Karpas-422 (cell line): ENCODE data around the gene FPGS. TPM values are rescaled to one million over a fixed set of nuclear protein-coding genes. Genes with fewer than 3 reads are reported as not detected.
"Not testable (repeated sequence)": the region's sequence is repeated elsewhere in the genome, so short reads cannot be mapped to it uniquely, and the experiment has no call there.

Experiments
- DNase-seq: peaks from one replicate; pipeline ENCODE4 v3.0.0-alpha.2; 2015
- H2AFZ ChIP-seq: fragments of 200-600 bp; sonication (generic); 2 replicates; pipeline ENCODE4 v1.6.1; 2014; ENCODE audit warnings: antibody characterized with exemption, low read length, mixed read lengths
- H3K27ac ChIP-seq: fragments of 200-600 bp; sonication (generic); 2 replicates; pipeline ENCODE4 v1.5.1; 2014; ENCODE audit warnings: mild to moderate bottlenecking, low read length, moderate library complexity
- H3K27me3 ChIP-seq: fragments of 200-600 bp; sonication (generic); 2 replicates; pipeline ENCODE4 v1.6.1; 2014; ENCODE audit warnings: low read length, mixed read lengths
- H3K36me3 ChIP-seq: fragments of 200-600 bp; sonication (generic); 2 replicates; pipeline ENCODE4 v1.6.1; 2014; ENCODE audit warnings: low read length, mixed read lengths; ENCODE audit not compliant: insufficient read depth
- H3K4me1 ChIP-seq: fragments of 200-600 bp; sonication (generic); 2 replicates; pipeline ENCODE4 v1.6.1; 2014; ENCODE audit warnings: mild to moderate bottlenecking, low read length, mixed read lengths
- H3K4me2 ChIP-seq: fragments of 200-600 bp; sonication (generic); 2 replicates; pipeline ENCODE4 v1.6.1; 2014; ENCODE audit warnings: low read length, low read depth, mild to moderate bottlenecking; ENCODE audit not compliant: poor library complexity, severe bottlenecking
- H3K4me3 ChIP-seq: fragments of 200-600 bp; sonication (generic); 2 replicates; pipeline ENCODE4 v1.5.1; 2014; ENCODE audit warnings: mild to moderate bottlenecking, antibody characterized with exemption, low read length, mixed read lengths
- H3K79me2 ChIP-seq: fragments of 200-600 bp; sonication (generic); 2 replicates; pipeline ENCODE4 v1.6.1; 2014; ENCODE audit warnings: mild to moderate bottlenecking, low read length, mixed read lengths
- H3K9ac ChIP-seq: fragments of 200-600 bp; sonication (generic); 2 replicates; pipeline ENCODE4 v1.6.0; 2014; ENCODE audit warnings: low read length
- H3K9me2 ChIP-seq: fragments of 200-600 bp; sonication (generic), shearing (Covaris generic); replicated peaks from 2 replicates; pipeline ENCODE4 v1.6.0; 2014; ENCODE audit warnings: mild to moderate bottlenecking, low read length, moderate library complexity; ENCODE audit not compliant: insufficient read depth
- H3K9me3 ChIP-seq: fragments of 300-700, 200-600 bp; sonication (generic); 2 replicates; pipeline ENCODE4 v1.6.1; 2014; ENCODE audit warnings: low read length, mixed read lengths
- H4K20me1 ChIP-seq: fragments of 200-600 bp; sonication (generic); 2 replicates; pipeline ENCODE4 v1.6.1; 2014; ENCODE audit warnings: mild to moderate bottlenecking, antibody characterized with exemption, low read length, low read depth; ENCODE audit not compliant: insufficient read depth
- total RNA-seq: library from RNA; depleted of rRNA; stranded (reverse); fragments of >200 nt; shearing (Covaris generic); gene quantifications from 2 replicates; pipeline ENCODE4 v1.2.3, GENCODE V29; 2014; ENCODE audit warnings: low replicate concordance

FPGS gene
- total RNA-seq, 1 experiment from 2014 or later: 41.9 TPM

DNA sequence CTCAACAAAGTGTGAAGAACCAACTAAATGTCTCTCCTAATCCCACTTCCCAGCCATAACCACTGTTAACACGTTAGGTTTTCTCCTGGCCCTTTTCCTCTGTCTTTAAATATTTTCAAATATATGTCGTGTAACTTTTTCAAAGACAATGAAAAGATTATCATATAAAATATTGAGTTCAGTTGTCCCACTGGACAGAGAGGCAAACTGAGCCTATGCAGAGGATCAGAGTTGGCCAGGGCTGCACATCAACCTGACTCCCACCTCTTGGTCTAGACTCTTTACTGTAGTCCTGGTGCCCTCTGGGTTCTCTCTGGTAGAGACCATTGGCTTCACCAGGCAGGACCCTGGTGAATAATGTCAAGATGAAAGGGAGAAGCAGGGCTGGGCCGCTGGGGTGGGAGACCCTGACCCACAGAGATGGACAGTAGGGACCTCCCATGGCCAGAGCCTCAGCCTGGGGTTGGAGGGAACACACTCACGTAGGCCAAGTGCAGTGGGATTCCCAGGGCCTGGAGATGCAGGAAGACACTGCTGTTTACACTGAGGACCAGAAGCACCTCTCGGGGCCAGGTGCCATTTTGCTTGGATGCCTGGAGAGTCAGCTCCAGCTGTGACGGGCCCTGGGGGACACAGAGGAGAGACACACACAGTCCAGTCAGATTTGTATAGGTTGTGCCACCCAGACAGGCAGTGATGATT is 26.7 kb downstream of the FPGS start:
- no peak overlapping the region for H3K27ac ChIP-seq

DNA sequence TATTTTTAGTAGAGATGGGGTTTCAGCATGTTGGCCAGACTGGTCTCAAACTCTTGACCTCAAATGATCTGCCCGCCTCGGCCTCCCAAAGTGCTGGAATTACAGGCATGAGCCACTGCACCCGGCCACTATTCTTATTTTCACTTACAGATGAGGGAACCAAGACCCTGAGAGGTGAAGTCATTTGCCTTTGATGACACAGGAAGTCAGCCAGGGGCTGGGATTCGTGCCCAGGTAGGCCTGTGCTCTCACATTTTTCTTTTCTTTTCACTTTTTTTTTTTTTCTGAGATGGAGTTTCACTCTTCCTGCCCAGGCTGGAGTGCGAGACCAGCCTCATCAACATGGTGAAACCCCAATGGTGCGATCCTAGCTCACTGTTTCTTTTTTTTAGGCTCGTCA is 29.6 kb downstream of the FPGS start:
- no peaks in the 10 kb centered on the region for H3K9me2 ChIP-seq
- H3K79me2 ChIP-seq: no peaks in the 10 kb centered on the region
- no peaks in the 10 kb centered on the region for H3K9me3 ChIP-seq
- H3K4me3 ChIP-seq: no peak overlapping the region
- peaks cover 2% of the 10 kb centered on the region for H3K4me1 ChIP-seq
- H4K20me1 ChIP-seq: no peaks in the 10 kb centered on the region
- no peaks in the 10 kb centered on the region for H3K36me3 ChIP-seq
- DNase-seq: no peak
- H3K27me3 ChIP-seq: no peaks in the 10 kb centered on the region
- H3K27ac ChIP-seq: no peak overlapping the region
- no peak overlapping the region for H3K9ac ChIP-seq
- H3K4me2 ChIP-seq: no peak overlapping the region
- H2AFZ ChIP-seq: no peak overlapping the region

More for the DNA sequence above, 26.7 kb downstream of the FPGS start:
- H3K79me2 ChIP-seq: no peaks in the 10 kb centered on the region
- H3K9me3 ChIP-seq: no peaks in the 10 kb centered on the region
- no peaks in the 10 kb centered on the region for H3K4me1 ChIP-seq
- H3K36me3 ChIP-seq: no peaks in the 10 kb centered on the region
- H4K20me1 ChIP-seq: no peaks in the 10 kb centered on the region; the same call in 1 of the 2 replicates
- H3K27me3 ChIP-seq: no peaks in the 10 kb centered on the region
- no peak for DNase-seq
- H3K9me2 ChIP-seq: no peaks in the 10 kb centered on the region
- no peak overlapping the region for H2AFZ ChIP-seq
- no peak overlapping the region for H3K4me2 ChIP-seq
- H3K4me3 ChIP-seq: no peak overlapping the region
- no peak overlapping the region for H3K9ac ChIP-seq

DNA sequence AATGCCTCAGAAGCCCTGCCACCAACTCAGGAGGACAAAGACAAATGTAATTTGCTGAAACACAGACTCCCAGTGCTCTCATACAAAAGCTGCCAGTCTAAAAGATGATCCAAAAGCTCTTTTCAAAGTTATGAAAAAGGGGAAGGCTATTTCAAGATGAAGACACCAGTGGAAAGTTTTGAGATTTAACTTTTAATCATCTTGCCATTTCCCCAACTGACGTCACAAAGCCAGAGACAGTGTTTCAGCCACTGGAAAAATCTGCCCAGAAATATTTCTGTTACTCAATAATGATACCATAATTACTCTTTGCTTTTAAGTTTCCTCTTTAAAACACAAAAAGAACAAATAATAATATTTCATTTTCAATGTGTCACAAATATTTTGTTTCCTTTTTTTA is 30.9 kb downstream of the FPGS start:
- Histone ChIP-seq H3K9me3 (no peaks in the 10 kb centered on the region), H3K27ac (no peak overlapping the region), H3K79me2 (no peaks in the 10 kb centered on the region), H2AFZ (no peak overlapping the region), H3K9me2 (no peaks in the 10 kb centered on the region), H3K4me3 (no peak overlapping the region), H3K9ac (no peak overlapping the region), H4K20me1 (no peaks in the 10 kb centered on the region), H3K27me3 (no peaks in the 10 kb centered on the region), H3K4me2 (no peak overlapping the region), H3K36me3 (no peaks in the 10 kb centered on the region), H3K4me1 (peaks cover 9% of the 10 kb centered on the region)
- no peak for DNase-seq

DNA sequence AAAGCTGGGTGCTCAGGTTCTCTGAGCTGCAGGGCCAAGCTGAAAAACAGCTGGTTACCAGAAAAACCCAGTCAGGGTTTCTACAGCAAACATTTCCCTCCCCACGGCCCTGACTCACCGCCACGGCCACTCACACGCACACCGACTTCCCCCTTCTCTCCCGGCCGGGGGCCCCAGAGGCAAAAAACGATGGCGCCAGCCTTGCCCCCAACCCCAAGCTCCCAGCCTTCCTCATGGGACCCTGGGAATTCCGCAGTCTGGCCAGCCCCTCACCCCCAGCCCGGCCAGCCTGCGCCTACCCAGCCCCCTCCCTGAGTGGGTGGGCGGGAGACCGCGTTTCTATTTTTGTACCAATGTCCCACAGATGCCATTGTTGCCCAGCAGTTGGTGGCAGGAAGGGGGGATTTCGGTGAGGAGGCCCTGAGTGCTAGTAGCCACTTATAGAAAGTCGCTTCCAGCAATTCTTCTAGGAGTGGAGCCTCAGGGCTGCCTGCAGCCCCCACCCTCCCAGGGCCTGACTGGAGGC is 33.4 kb downstream of the FPGS start:
- Histone ChIP-seq H3K4me1 (peaks cover 9% of the 10 kb centered on the region), H4K20me1 (no peaks in the 10 kb centered on the region), H3K9me3 (no peaks in the 10 kb centered on the region), H2AFZ (no peak overlapping the region), H3K36me3 (no peaks in the 10 kb centered on the region), H3K4me2 (no peak overlapping the region), H3K4me3 (no peak overlapping the region), H3K79me2 (no peaks in the 10 kb centered on the region), H3K9ac (no peak overlapping the region), H3K27ac (no peak overlapping the region), H3K9me2 (no peaks in the 10 kb centered on the region), H3K27me3 (no peaks in the 10 kb centered on the region)
- DNase-seq: no peak

DNA sequence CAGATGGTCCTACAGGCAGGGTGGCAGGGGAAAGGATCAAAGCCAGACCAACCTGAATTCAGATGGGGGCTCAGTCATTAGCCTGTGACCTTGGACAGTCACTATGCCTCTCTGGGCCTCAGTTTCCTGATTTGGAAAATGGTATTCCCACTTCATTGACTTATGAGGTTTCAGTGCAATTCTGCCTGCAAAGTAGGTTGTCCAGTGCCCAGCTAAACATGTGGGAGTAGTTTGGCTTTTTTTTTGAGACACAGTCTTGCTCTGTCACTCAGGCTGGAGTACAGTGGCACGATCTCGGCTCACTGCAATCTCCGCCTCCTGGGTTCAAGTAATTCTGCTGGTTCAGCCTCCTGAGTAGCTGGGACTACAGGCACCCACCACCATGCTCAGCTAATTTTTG is 33.9 kb downstream of the FPGS start:
- H3K4me1 ChIP-seq, H3K36me3 ChIP-seq, H3K27me3 ChIP-seq, H3K4me3 ChIP-seq, H2AFZ ChIP-seq, H3K79me2 ChIP-seq, H3K9me2 ChIP-seq, H3K4me2 ChIP-seq, H4K20me1 ChIP-seq, DNase-seq, H3K27ac ChIP-seq, H3K9me3 ChIP-seq, H3K9ac ChIP-seq: not testable (repeated sequence)

DNA sequence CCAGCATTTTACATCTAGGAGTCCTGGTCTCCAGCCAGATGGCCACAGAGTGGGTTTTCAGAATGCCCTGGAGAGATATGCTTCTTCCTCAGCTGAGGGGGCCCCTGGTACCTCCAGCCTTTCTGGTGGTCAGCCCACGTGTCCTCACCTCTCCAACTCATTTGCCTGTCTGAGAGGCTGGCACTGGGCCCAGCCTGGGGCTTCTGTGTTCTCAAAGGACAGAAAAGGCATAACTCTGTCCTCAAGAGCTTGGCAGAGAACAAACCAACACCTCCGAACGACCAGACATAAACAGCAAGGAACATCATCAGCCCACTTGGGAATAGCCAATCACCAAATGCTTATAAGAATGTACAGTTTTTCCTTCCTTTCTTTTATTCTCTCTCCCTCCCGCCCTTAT is 34.7 kb downstream of the FPGS start:
- H4K20me1 ChIP-seq: no peaks in the 10 kb centered on the region
- H3K27me3 ChIP-seq: no peaks in the 10 kb centered on the region
- H3K36me3 ChIP-seq: no peaks in the 10 kb centered on the region
- H3K9me2 ChIP-seq: no peaks in the 10 kb centered on the region
- H3K79me2 ChIP-seq: no peaks in the 10 kb centered on the region
- no peaks in the 10 kb centered on the region for H3K9me3 ChIP-seq
- peaks cover 9% of the 10 kb centered on the region for H3K4me1 ChIP-seq
- no peak overlapping the region for H3K4me2 ChIP-seq
- no peak for DNase-seq
- H3K4me3 ChIP-seq: no peak overlapping the region
- H3K27ac ChIP-seq: no peak overlapping the region
- H3K9ac ChIP-seq: no peak overlapping the region; the same call in 1 of the 2 replicates
- H2AFZ ChIP-seq: no peak overlapping the region

DNA sequence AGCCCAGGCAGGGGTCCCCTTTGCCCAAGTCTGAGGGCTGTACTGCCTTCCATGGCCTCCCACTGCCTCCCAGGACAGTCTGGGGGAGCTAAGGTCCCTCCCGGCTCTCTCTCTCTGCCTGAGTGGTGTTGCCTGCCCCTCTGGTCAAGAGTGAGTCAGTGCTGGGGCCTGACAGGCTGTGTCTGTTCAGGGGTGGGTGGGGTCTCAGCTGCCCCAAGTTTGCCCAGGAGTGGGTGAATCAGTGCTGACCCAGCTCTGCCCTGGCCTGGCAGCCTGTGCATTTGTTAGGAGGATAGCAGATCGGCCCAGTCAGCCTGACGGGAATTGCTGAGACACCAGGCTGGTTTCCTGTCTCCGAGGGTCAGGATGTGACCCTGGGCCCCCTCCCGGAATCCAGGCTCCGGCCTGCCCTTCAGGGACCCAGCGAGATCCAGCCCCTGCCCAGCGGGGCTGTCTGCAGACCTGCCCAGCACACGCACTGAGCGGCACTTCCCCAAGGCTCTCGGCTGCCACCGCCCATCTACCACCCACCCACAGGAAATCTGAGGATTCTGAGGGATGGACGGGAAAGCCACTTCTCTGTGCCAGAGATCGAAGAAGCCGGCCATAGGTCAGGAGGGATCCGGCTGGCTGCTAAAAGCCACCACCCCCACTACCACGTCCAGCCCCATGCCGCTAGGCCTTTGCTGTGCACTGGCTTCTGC is 35.8 kb downstream of the FPGS start:
- Histone ChIP-seq H3K36me3 (no peaks in the 10 kb centered on the region), H3K9me2 (no peaks in the 10 kb centered on the region), H3K4me2 (no peak overlapping the region), H3K27me3 (no peaks in the 10 kb centered on the region), H3K27ac (no peak overlapping the region), H3K9ac (no peak overlapping the region), H3K79me2 (no peaks in the 10 kb centered on the region), H4K20me1 (no peaks in the 10 kb centered on the region), H3K4me3 (no peak overlapping the region), H3K4me1 (peaks cover 9% of the 10 kb centered on the region), H2AFZ (no peak overlapping the region), H3K9me3 (no peaks in the 10 kb centered on the region)
- DNase-seq: no peak

DNA sequence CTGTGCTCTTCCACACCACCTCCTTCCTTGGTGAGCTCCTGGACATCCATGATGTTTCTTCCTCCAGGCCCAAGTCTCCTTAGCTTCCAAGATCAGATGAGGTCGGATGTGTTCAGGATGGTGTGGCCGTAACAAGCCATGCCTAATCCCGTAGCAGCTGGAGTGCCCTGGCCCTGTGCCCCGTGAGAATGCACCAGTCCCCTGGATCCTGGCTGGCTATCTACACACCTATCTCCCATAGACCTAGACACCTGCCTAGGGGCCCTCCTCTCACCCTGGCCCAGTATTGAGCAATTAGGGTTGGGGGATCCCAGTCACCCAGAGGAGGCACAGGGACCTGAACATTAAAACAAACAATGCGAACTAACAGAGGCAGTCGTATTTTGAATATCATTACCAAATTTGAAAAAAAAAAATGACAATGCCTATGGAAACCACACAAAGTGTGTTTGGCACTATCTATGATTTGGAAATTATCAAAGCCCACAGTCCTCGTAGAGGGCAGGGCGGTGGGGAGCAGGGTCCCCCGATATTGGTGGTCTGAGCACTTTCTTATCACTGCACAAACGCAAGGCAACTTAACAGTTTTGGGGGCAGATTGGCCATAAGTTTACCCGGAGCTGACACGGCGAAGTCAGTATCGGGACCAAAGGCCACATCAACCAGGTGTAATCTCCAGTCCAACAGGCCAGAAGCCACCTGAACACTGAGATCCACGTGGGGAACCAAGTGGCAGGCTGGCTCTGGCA is 38.6 kb downstream of the FPGS start:
- H3K27ac ChIP-seq: no peak overlapping the region
- peaks cover 9% of the 10 kb centered on the region for H3K4me1 ChIP-seq
- H3K27me3 ChIP-seq: no peaks in the 10 kb centered on the region
- H3K9me2 ChIP-seq: no peaks in the 10 kb centered on the region
- no peaks in the 10 kb centered on the region for H3K9me3 ChIP-seq
- no peak overlapping the region for H3K9ac ChIP-seq
- no peaks in the 10 kb centered on the region for H3K36me3 ChIP-seq
- H4K20me1 ChIP-seq: no peaks in the 10 kb centered on the region
- no peak overlapping the region for H3K4me3 ChIP-seq
- H2AFZ ChIP-seq: no peak overlapping the region
- DNase-seq: no peak
- H3K4me2 ChIP-seq: no peak overlapping the region
- no peaks in the 10 kb centered on the region for H3K79me2 ChIP-seq
